SK-N-SH (cell line): ENCODE results near the gene TAF6L. TPM values are rescaled to one million over a fixed set of nuclear protein-coding genes. Genes with fewer than 3 reads are reported as not detected.
A peak's percentile ranks its signal among the peaks of the same experiment; 100 is the strongest.

Experiments
- CTCF ChIA-PET: fragments of 300-600, 350-600 bp; formaldehyde crosslinking; extraction: SDS; loops from one replicate; lab custom pipeline; 2021; lab: Yijun Ruan, JAX
- POLR2A ChIA-PET: fragments of 350-600 bp; sonication (Branson Sonifier 250); formaldehyde crosslinking; extraction: SDS; loops from one replicate; lab custom pipeline; 2020; ENCODE audit warnings: antibody characterized with exemption, inconsistent platforms; lab: Yijun Ruan, JAX
- DNase-seq: peaks from one replicate; pipeline ENCODE4 v3.0.0; 2012
- H2AFZ ChIP-seq: fragments of 200-600 bp; sonication (generic); 2 replicates; pipeline ENCODE4 v1.8.1; 2016; ENCODE audit warnings: antibody characterized with exemption, mild to moderate bottlenecking, low read depth
- H3F3A ChIP-seq: fragments of 200-600 bp; sonication (generic); replicated peaks from 2 replicates; pipeline ENCODE3; 2016; ENCODE audit warnings: antibody characterized with exemption, mild to moderate bottlenecking; ENCODE audit not compliant: insufficient read depth
- H3K27ac ChIP-seq, 2 experiments: fragments of 200-500 bp in 1 of 2; fragments of 200-600 bp in 1 of 2; sonication (Bioruptor generic) in 1 of 2; sonication (generic), shearing (Covaris generic) in 1 of 2; 2 replicates each; pipeline versions ENCODE4 v1.5.1 to v1.6.1; 2014 to 2016; ENCODE audit warnings: low read depth in 2 of 2, inconsistent platforms in 1 of 2, low read length in 1 of 2, mild to moderate bottlenecking in 1 of 2, mixed read lengths in 1 of 2
- H3K27me3 ChIP-seq: fragments of 200-600 bp; sonication (generic), shearing (Covaris generic); 2 replicates; pipeline ENCODE4 v1.6.1; 2016; ENCODE audit warnings: mixed run types; ENCODE audit not compliant: insufficient read depth
- H3K36me3 ChIP-seq, 2 experiments: fragments of 200-500 bp in 1 of 2; fragments of 200-600 bp in 1 of 2; sonication (Bioruptor generic) in 1 of 2; sonication (generic) in 1 of 2; replicated peaks in 1 of 2; 2 replicates each; pipeline versions ENCODE3 to v1.5.1; 2014 to 2016; ENCODE audit warnings: low read length in 1 of 2, mild to moderate bottlenecking in 1 of 2; ENCODE audit not compliant: insufficient read depth in 2 of 2, control insufficient read depth in 1 of 2
- H3K4me1 ChIP-seq, 2 experiments: fragments of 200-500 bp in 1 of 2; fragments of 200-600 bp in 1 of 2; sonication (Bioruptor generic) in 1 of 2; sonication (generic), shearing (Covaris generic) in 1 of 2; 2 replicates each; pipeline versions ENCODE4 v1.5.1 to v1.6.1; 2014 to 2016; ENCODE audit warnings: low read depth in 1 of 2, low read length in 1 of 2, mixed run types in 1 of 2; ENCODE audit not compliant: insufficient read depth in 2 of 2, control insufficient read depth in 1 of 2
- H3K4me2 ChIP-seq: fragments of 200-600 bp; sonication (generic), shearing (Covaris generic); 2 replicates; pipeline ENCODE4 v1.6.1; 2017; ENCODE audit warnings: mixed run types
- H3K4me3 ChIP-seq, 2 experiments: fragments of 200-500 bp in 1 of 2; fragments of 200-600 bp in 1 of 2; sonication (Bioruptor generic) in 1 of 2; sonication (generic), shearing (Covaris generic) in 1 of 2; 2 replicates each; pipeline versions ENCODE4 v1.5.1 to v1.8.1; 2014 to 2016; ENCODE audit warnings: low read depth in 2 of 2, inconsistent platforms in 1 of 2, low read length in 1 of 2, mild to moderate bottlenecking in 1 of 2, mixed read lengths in 1 of 2, moderate library complexity in 1 of 2
- H3K79me2 ChIP-seq: fragments of 200-600 bp; sonication (generic); 2 replicates; pipeline ENCODE4 v1.8.1; 2017; ENCODE audit warnings: mild to moderate bottlenecking; ENCODE audit not compliant: insufficient read depth
- H3K9ac ChIP-seq: fragments of 200-600 bp; sonication (generic); 2 replicates; pipeline ENCODE4 v1.6.1; 2017; ENCODE audit warnings: mixed run types
- H3K9me2 ChIP-seq: fragments of 200-600 bp; sonication (generic); 2 replicates; pipeline ENCODE4 v1.6.1; 2017; ENCODE audit warnings: mixed run types
- H3K9me3 ChIP-seq: fragments of 200-600 bp; sonication (generic); 2 replicates; pipeline ENCODE4 v1.6.1; 2017; ENCODE audit warnings: mixed run types, mild to moderate bottlenecking, moderate library complexity
- H4K20me1 ChIP-seq: fragments of 200-600 bp; sonication (generic); 2 replicates; pipeline ENCODE4 v1.6.1; 2017; ENCODE audit warnings: mild to moderate bottlenecking, mixed run types; ENCODE audit not compliant: insufficient read depth
- CTCF ChIP-seq: fragments of 200-600 bp; sonication (generic); IDR thresholded peaks from 2 replicates; pipeline ENCODE4 v1.6.1; 2017; ENCODE audit warnings: antibody characterized with exemption, mild to moderate bottlenecking, moderate library complexity
- ELF1 ChIP-seq: IDR thresholded peaks from 2 replicates; pipeline ENCODE4 v1.4.0; 2012
- EP300 ChIP-seq, 2 experiments: IDR thresholded peaks; 2 replicates each; pipeline versions ENCODE4 v1.4.0 to v1.6.1; 2012; ENCODE audit warnings: borderline replicate concordance in 1 of 2, low read depth in 1 of 2, low read length in 1 of 2
- FOXM1 ChIP-seq: IDR thresholded peaks from 2 replicates; pipeline ENCODE4 v1.4.0; 2012; ENCODE audit warnings: low read depth, mild to moderate bottlenecking
- GATA2 ChIP-seq: sonication (generic); formaldehyde crosslinking; IDR thresholded peaks from 2 replicates; pipeline ENCODE4 v1.5.0; 2020; ENCODE audit warnings: mild to moderate bottlenecking, missing genetic modification reagents
- IRF3 ChIP-seq: fragments of 150-350 bp; IDR thresholded peaks from 2 replicates; pipeline ENCODE4 v1.6.1; 2016; ENCODE audit warnings: mild to moderate bottlenecking, low read depth, low read length
- MEF2A ChIP-seq: IDR thresholded peaks from 2 replicates; pipeline ENCODE4 v1.4.0; 2012; ENCODE audit warnings: low read depth, borderline replicate concordance
- NFIC ChIP-seq: IDR thresholded peaks from 2 replicates; pipeline ENCODE4 v1.4.0; 2012; ENCODE audit warnings: borderline replicate concordance
- PBX3 ChIP-seq: IDR thresholded peaks from 2 replicates; pipeline ENCODE4; 2012
- POLR2AphosphoS5 ChIP-seq: IDR thresholded peaks from 2 replicates; pipeline ENCODE4 v1.6.1; 2012; ENCODE audit warnings: low read depth, low read length
- RAD21 ChIP-seq: IDR thresholded peaks from 2 replicates; pipeline ENCODE4 v1.6.1; 2012; ENCODE audit warnings: mild to moderate bottlenecking, low read length
- RCOR1 ChIP-seq: fragments of 150-350 bp; IDR thresholded peaks from 2 replicates; pipeline ENCODE4 v1.6.1; 2017; ENCODE audit warnings: antibody characterized with exemption, low read length
- SIN3A ChIP-seq: IDR thresholded peaks from 2 replicates; pipeline ENCODE4 v1.6.1; 2012; ENCODE audit warnings: low read depth, mild to moderate bottlenecking, low read length, moderate library complexity, borderline replicate concordance
- TCF12 ChIP-seq: IDR thresholded peaks from 2 replicates; pipeline ENCODE4 v1.4.0; 2012
- TEAD4 ChIP-seq: IDR thresholded peaks from 2 replicates; pipeline ENCODE4 v1.4.0; 2012; ENCODE audit warnings: mild to moderate bottlenecking, borderline replicate concordance; ENCODE audit not compliant: insufficient read depth
- WGBS: methylation state at CpG from one replicate; pipeline ENCODE4 v1.1.6; 2017; ENCODE audit warnings: low lambda C conversion rate; 5-methylcytosine and 5-hydroxymethylcytosine counted together
- polyA plus RNA-seq, 3 experiments: library from polyadenylated mRNA; depleted of rRNA; stranded (reverse); fragments of >200 nt; gene quantifications; 2 replicates each; pipeline ENCODE4 v1.2.3, GENCODE V29; 2012
- TF ChIP-seq, protein P1 (sequence below): IDR thresholded peaks from 2 replicates; pipeline ENCODE4 v1.6.1; 2012; ENCODE audit warnings: mild to moderate bottlenecking, low read depth, low read length, moderate library complexity

TAF6L gene
- polyA plus RNA-seq, 1 of the 3 experiments (the other 2 are of a cell fraction), result 33.6 TPM

GRCh38 chr11:62801071-62801470 lies 29.9 kb downstream of the TAF6L start:
- TF ChIP-seq POLR2AphosphoS5 (no peak), FOXM1 (no peak), SIN3A (no peak), TEAD4 (no peak), NFIC (no peak), CTCF (no peak), RCOR1 (no peak), GATA2 (CRISPR knock-in tag) (no peak)
- Histone ChIP-seq H3K27ac (no peak overlapping the region), H3K9ac (no peak overlapping the region), H3K4me2 (no peak overlapping the region), H3K79me2 (peaks cover 41% of the 10 kb centered on the region), H3K9me3 (no peaks in the 10 kb centered on the region), H4K20me1 (peaks cover 16% of the 10 kb centered on the region), H3K36me3 (peaks cover 60 to 72% of the 10 kb centered on the region in 2 experiments), H3K27me3 (no peaks in the 10 kb centered on the region), H3K9me2 (no peaks in the 10 kb centered on the region), H3K4me3 (no peak overlapping the region), H3K4me1 (peaks cover 8 to 16% of the 10 kb centered on the region in 2 experiments), H3F3A (peaks cover 20% of the 10 kb centered on the region), H2AFZ (no peak overlapping the region)
- ChIA-PET CTCF (interaction anchor here (1.3 kb wide), 2 partner anchors 10 to 15 kb away, joined by 4 read pairs; no protein-coding TSS in a partner anchor), POLR2A (interaction anchor here (0.7 to 1.5 kb wide), 3 partner anchors 14 to 129 kb away, joined by 3 to 5 read pairs (median 4); partner anchors contain the start of genes LBHD1, TMEM179B and UQCC3)
- WGBS, result 95% methylated on average over 3 of the region's 4 CpGs
- DNase-seq, result no peak

- H3K36me3 ChIP-seq, result peaks cover 38 to 43% of the 10 kb centered on the region in 2 experiments
- CTCF ChIA-PET, result interaction anchor here (0.7 to 2.5 kb wide), 3 partner anchors 18 to 51 kb away, joined by 3 to 12 read pairs (median 3); partner anchors contain the start of genes TMEM179B and ZBTB3
- 3% methylated on average over 14 of the region's 14 CpGs for WGBS
Measured at GRCh38 chr11:62804310-62805075, 33.3 kb downstream of the TAF6L start.

More at GRCh38 chr11:62804310-62805075, 33.3 kb downstream of the TAF6L start:
- Histone ChIP-seq H3K79me2 (peaks cover 41% of the 10 kb centered on the region), H3K4me3 (peak overlapping the region; percentile 91 to 94), H3K9me2 (no peaks in the 10 kb centered on the region), H3F3A (peaks cover 21% of the 10 kb centered on the region), H3K9ac (peak overlapping the region; percentile 93), H3K4me1 (peaks cover 8 to 18% of the 10 kb centered on the region in 2 experiments), H3K27ac (peak overlapping the region; percentile 75 to 83), H2AFZ (peak overlapping the region; percentile 52; the same call in 1 of the 2 replicates), H4K20me1 (peaks cover 16% of the 10 kb centered on the region), H3K4me2 (peak overlapping the region; percentile 92), H3K9me3 (no peaks in the 10 kb centered on the region), H3K27me3 (no peaks in the 10 kb centered on the region)
- DNase-seq, result no peak
- POLR2A ChIA-PET, result interaction anchor here (0.9 to 1.1 kb wide), 4 partner anchors 8 to 51 kb away, joined by 3 to 5 read pairs (median 4); no protein-coding TSS in a partner anchor
- TF ChIP-seq NFIC, result no peak
- no peak for TF ChIP-seq RCOR1
- no peak for TF ChIP-seq MEF2A
- TF ChIP-seq IRF3, result no peak
- TF ChIP-seq, protein P1, sequence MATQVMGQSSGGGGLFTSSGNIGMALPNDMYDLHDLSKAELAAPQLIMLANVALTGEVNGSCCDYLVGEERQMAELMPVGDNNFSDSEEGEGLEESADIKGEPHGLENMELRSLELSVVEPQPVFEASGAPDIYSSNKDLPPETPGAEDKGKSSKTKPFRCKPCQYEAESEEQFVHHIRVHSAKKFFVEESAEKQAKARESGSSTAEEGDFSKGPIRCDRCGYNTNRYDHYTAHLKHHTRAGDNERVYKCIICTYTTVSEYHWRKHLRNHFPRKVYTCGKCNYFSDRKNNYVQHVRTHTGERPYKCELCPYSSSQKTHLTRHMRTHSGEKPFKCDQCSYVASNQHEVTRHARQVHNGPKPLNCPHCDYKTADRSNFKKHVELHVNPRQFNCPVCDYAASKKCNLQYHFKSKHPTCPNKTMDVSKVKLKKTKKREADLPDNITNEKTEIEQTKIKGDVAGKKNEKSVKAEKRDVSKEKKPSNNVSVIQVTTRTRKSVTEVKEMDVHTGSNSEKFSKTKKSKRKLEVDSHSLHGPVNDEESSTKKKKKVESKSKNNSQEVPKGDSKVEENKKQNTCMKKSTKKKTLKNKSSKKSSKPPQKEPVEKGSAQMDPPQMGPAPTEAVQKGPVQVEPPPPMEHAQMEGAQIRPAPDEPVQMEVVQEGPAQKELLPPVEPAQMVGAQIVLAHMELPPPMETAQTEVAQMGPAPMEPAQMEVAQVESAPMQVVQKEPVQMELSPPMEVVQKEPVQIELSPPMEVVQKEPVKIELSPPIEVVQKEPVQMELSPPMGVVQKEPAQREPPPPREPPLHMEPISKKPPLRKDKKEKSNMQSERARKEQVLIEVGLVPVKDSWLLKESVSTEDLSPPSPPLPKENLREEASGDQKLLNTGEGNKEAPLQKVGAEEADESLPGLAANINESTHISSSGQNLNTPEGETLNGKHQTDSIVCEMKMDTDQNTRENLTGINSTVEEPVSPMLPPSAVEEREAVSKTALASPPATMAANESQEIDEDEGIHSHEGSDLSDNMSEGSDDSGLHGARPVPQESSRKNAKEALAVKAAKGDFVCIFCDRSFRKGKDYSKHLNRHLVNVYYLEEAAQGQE, result no peak
- no peak for TF ChIP-seq TCF12
- TF ChIP-seq ELF1, result no peak
- TF ChIP-seq PBX3, result no peak
- TF ChIP-seq EP300 (IDR thresholded peaks at IDR 0.05; ENCODE audit: borderline replicate concordance in 1 of 2, low read depth in 1 of 2, low read length in 1 of 2), result no peak
- TF ChIP-seq RAD21, result no peak
- TF ChIP-seq GATA2 (CRISPR knock-in tag), result no peak
- TF ChIP-seq POLR2AphosphoS5, result no peak
